OCI-LY1 (cell line): Measurements from ENCODE around the gene FCRL5.
"Not testable (repeated sequence)": the region's sequence is repeated elsewhere in the genome, so short reads cannot be mapped to it uniquely, and the experiment has no call there.

Source experiments
- H2AFZ ChIP-seq: fragments of 200-600 bp; sonication (generic), shearing (Covaris generic); 2 replicates; pipeline ENCODE4 v1.6.0; 2014; ENCODE audit warnings: antibody characterized with exemption, mild to moderate bottlenecking, low read length
- H3F3A ChIP-seq: fragments of 200-600 bp; sonication (generic), shearing (Covaris generic); 2 replicates; pipeline ENCODE4 v1.6.0; 2014; ENCODE audit warnings: mild to moderate bottlenecking, antibody characterized with exemption, low read length, moderate library complexity; ENCODE audit not compliant: insufficient read depth
- H3K27ac ChIP-seq: fragments of 200-600 bp; sonication (generic); 2 replicates; pipeline ENCODE4 v1.5.1; 2014; ENCODE audit warnings: low read length, mixed run types, mild to moderate bottlenecking, low read depth; ENCODE audit not compliant: poor library complexity, severe bottlenecking
- H3K27me3 ChIP-seq: fragments of 200-600 bp; sonication (generic); 2 replicates; pipeline ENCODE4 v1.6.0; 2014; ENCODE audit warnings: antibody characterized with exemption, mild to moderate bottlenecking, low read length, moderate library complexity; ENCODE audit not compliant: insufficient read depth
- H3K36me3 ChIP-seq: fragments of 200-600 bp; sonication (generic); 2 replicates; pipeline ENCODE4 v1.6.1; 2014; ENCODE audit warnings: mild to moderate bottlenecking, antibody characterized with exemption, low read length, moderate library complexity, mixed read lengths; ENCODE audit not compliant: insufficient read depth
- H3K4me1 ChIP-seq: fragments of 200-600 bp; sonication (generic); 2 replicates; pipeline ENCODE4 v1.5.1; 2014; ENCODE audit warnings: mild to moderate bottlenecking, low read length, moderate library complexity; ENCODE audit not compliant: insufficient read depth, severe bottlenecking
- H3K4me2 ChIP-seq: fragments of 200-600 bp; sonication (generic), shearing (Covaris generic); 2 replicates; pipeline ENCODE4 v1.6.1; 2014; ENCODE audit warnings: low read length
- H3K4me3 ChIP-seq: fragments of 200-600 bp; sonication (generic); 2 replicates; pipeline ENCODE4 v1.5.1; 2014; ENCODE audit warnings: low read length, low read depth, mild to moderate bottlenecking, mixed read lengths; ENCODE audit not compliant: poor library complexity, severe bottlenecking
- H3K79me2 ChIP-seq: fragments of 200-600 bp; shearing (Covaris generic); 2 replicates; pipeline ENCODE4 v1.6.1; 2016; ENCODE audit warnings: mixed run types, low read length, mixed read lengths; ENCODE audit not compliant: insufficient read depth
- H3K9ac ChIP-seq: fragments of 200-600 bp; sonication (generic), shearing (Covaris generic); 2 replicates; pipeline ENCODE4 v1.6.1; 2014; ENCODE audit warnings: mild to moderate bottlenecking, low read length, mixed read lengths
- H3K9me2 ChIP-seq: fragments of 200-600 bp; sonication (generic), shearing (Covaris generic); 2 replicates; pipeline ENCODE4 v1.6.1; 2014; ENCODE audit warnings: low read depth, mild to moderate bottlenecking, low read length, mixed read lengths
- H3K9me3 ChIP-seq: fragments of 200-600 bp; shearing (Covaris generic); 2 replicates; pipeline ENCODE4 v1.6.1; 2014; ENCODE audit warnings: low read length, mixed read lengths
- H4K20me1 ChIP-seq: fragments of 200-600 bp; sonication (generic), shearing (Covaris generic); 2 replicates; pipeline ENCODE4 v1.6.0; 2016; ENCODE audit warnings: mild to moderate bottlenecking, low read length; ENCODE audit not compliant: insufficient read depth
- CTCF ChIP-seq: fragments of 200-600 bp; sonication (generic), shearing (Covaris generic); IDR thresholded peaks from 2 replicates; pipeline ENCODE4 v1.5.1; 2017; ENCODE audit warnings: mild to moderate bottlenecking, antibody characterized with exemption, low read length, moderate library complexity, mixed read lengths
- EZH2 ChIP-seq: fragments of 200-600 bp; sonication (generic), shearing (Covaris generic); IDR thresholded peaks from 2 replicates; pipeline ENCODE4 v1.8.0; 2017; ENCODE audit warnings: borderline replicate concordance, mixed run types, mild to moderate bottlenecking, antibody characterized with exemption, low read length, moderate library complexity, mixed read lengths

Gene FCRL5

GRCh38 chr1:157488156-157488555 is 64.2 kb downstream of the FCRL5 start:
- Histone ChIP-seq H3F3A (no peaks in the 10 kb centered on the region), H2AFZ (no peak overlapping the region), H3K9me3 (no peaks in the 10 kb centered on the region), H3K79me2 (no peaks in the 10 kb centered on the region), H3K4me2 (no peak overlapping the region), H3K9ac (no peak overlapping the region), H3K27ac (no peak overlapping the region), H3K4me3 (no peak overlapping the region), H4K20me1 (no peaks in the 10 kb centered on the region), H3K4me1 (no peaks in the 10 kb centered on the region), H3K36me3 (no peaks in the 10 kb centered on the region), H3K9me2 (no peaks in the 10 kb centered on the region), H3K27me3 (no peaks in the 10 kb centered on the region)
- TF ChIP-seq CTCF (no peak), EZH2 (no peak)

- no peak overlapping the region for H3K4me3 ChIP-seq
- H3K27me3 ChIP-seq = no peaks in the 10 kb centered on the region
- no peak overlapping the region for H3K27ac ChIP-seq
- H3K36me3 ChIP-seq = no peaks in the 10 kb centered on the region
- no peaks in the 10 kb centered on the region for H3F3A ChIP-seq
- TF ChIP-seq EZH2 (no peak), CTCF (no peak)
- no peaks in the 10 kb centered on the region for H4K20me1 ChIP-seq
- no peak overlapping the region for H2AFZ ChIP-seq
- no peaks in the 10 kb centered on the region for H3K4me1 ChIP-seq
- no peak overlapping the region for H3K4me2 ChIP-seq
- no peaks in the 10 kb centered on the region for H3K9me3 ChIP-seq
- no peak overlapping the region for H3K9ac ChIP-seq
- H3K79me2 ChIP-seq = no peaks in the 10 kb centered on the region
- H3K9me2 ChIP-seq = no peaks in the 10 kb centered on the region
Observed at GRCh38 chr1:157487504-157487903, 64.8 kb downstream of the FCRL5 start.

- no peak for TF ChIP-seq CTCF
- no peak for TF ChIP-seq EZH2
Observed at GRCh38 chr1:157487096-157487495, 65.2 kb downstream of the FCRL5 start.

GRCh38 chr1:157486400-157486799 is 65.9 kb downstream of the FCRL5 start:
- not testable (repeated sequence) for H3K4me2 ChIP-seq, H3K27ac ChIP-seq, H3K9me2 ChIP-seq, H3K36me3 ChIP-seq, H3K4me3 ChIP-seq, H2AFZ ChIP-seq, H3K9me3 ChIP-seq, H3K4me1 ChIP-seq, H3K79me2 ChIP-seq, H3K9ac ChIP-seq, H4K20me1 ChIP-seq, H3K27me3 ChIP-seq, H3F3A ChIP-seq

More at GRCh38 chr1:157487096-157487495, 65.2 kb downstream of the FCRL5 start:
- Histone ChIP-seq H3K36me3 (no peaks in the 10 kb centered on the region), H2AFZ (no peak overlapping the region), H3K27ac (no peak overlapping the region), H3K4me1 (no peaks in the 10 kb centered on the region), H3K9me3 (no peaks in the 10 kb centered on the region), H3K4me3 (no peak overlapping the region), H3K9me2 (no peaks in the 10 kb centered on the region), H3F3A (no peaks in the 10 kb centered on the region), H3K9ac (no peak overlapping the region), H4K20me1 (no peaks in the 10 kb centered on the region), H3K4me2 (no peak overlapping the region), H3K79me2 (no peaks in the 10 kb centered on the region), H3K27me3 (no peaks in the 10 kb centered on the region)
